ENCODE results near the gene SHISA5.

SHISA5 gene

GRCh38 chr3:48430708-48431101, 73.3 kb downstream of the SHISA5 start:
- DNase-seq (ENCODE audit: low spot score): no peak

GRCh38 chr3:48429960-48430707, 73.8 kb downstream of the SHISA5 start, which contains the start of gene PLXNB1:
Gene PLXNB1, minus strand, starts transcription at chr3:48430086. Its CDS starts 5,475 bp downstream, at chr3:48424611.
- no peak for DNase-seq (ENCODE audit: low spot score)

GRCh38 chr3:48429317-48429959, 74.5 kb downstream of the SHISA5 start:
- no peak for DNase-seq (ENCODE audit: low spot score)

GRCh38 chr3:48428572-48429316, 75.2 kb downstream of the SHISA5 start:
- no peak for DNase-seq (ENCODE audit: low spot score)

GRCh38 chr3:48428088-48428571, 75.8 kb downstream of the SHISA5 start:
- no peak for DNase-seq (ENCODE audit: low spot score)

GRCh38 chr3:48427630-48427962, 76.4 kb downstream of the SHISA5 start:
- no peak for DNase-seq (ENCODE audit: low spot score)

GRCh38 chr3:48426944-48427629, 76.9 kb downstream of the SHISA5 start:
- DNase-seq (ENCODE audit: low spot score): peak; percentile 49

- peak; percentile 81 for DNase-seq (ENCODE audit: low spot score)
Observed at GRCh38 chr3:48426401-48426909, 77.5 kb downstream of the SHISA5 start.

GRCh38 chr3:48425281-48425812, 78.6 kb downstream of the SHISA5 start:
- no peak for DNase-seq (ENCODE audit: low spot score)

- DNase-seq (ENCODE audit: low spot score): no peak
Observed at GRCh38 chr3:48423883-48424695, 79.9 kb downstream of the SHISA5 start.

- DNase-seq (ENCODE audit: low spot score): no peak
Observed at GRCh38 chr3:48423241-48423882, 80.6 kb downstream of the SHISA5 start.

GRCh38 chr3:48422681-48423080, 81.3 kb downstream of the SHISA5 start:
- no peak for DNase-seq (ENCODE audit: low spot score)

- no peak for DNase-seq (ENCODE audit: low spot score)
Observed at GRCh38 chr3:48422272-48422671, 81.7 kb downstream of the SHISA5 start.

- no peak for DNase-seq (ENCODE audit: low spot score)
Observed at GRCh38 chr3:48420561-48420960, 83.4 kb downstream of the SHISA5 start.

- DNase-seq (ENCODE audit: low spot score): no peak
Observed at GRCh38 chr3:48419597-48419996, 84.4 kb downstream of the SHISA5 start.

- no peak for DNase-seq (ENCODE audit: low spot score)
Observed at GRCh38 chr3:48419149-48419548, 84.8 kb downstream of the SHISA5 start.

- no peak for DNase-seq (ENCODE audit: low spot score)
Observed at GRCh38 chr3:48418651-48419050, 85.3 kb downstream of the SHISA5 start.

GRCh38 chr3:48418140-48418539, 85.8 kb downstream of the SHISA5 start:
- DNase-seq (ENCODE audit: low spot score): no peak
